ENCODE measurements around the gene GTF3C2.

The GTF3C2 gene

GRCh38 chr2:27377618-27378095 lies 21.1 kb upstream of the GTF3C2 start:
- no peaks in the 10 kb centered on the region for H3K27me3 Mint-ChIP-seq
- intact Hi-C loops (cut with micrococcal nuclease), result no loop called here
- H3K27ac Mint-ChIP-seq, result no peak overlapping the region
- no peaks in the 10 kb centered on the region for H3K9me3 Mint-ChIP-seq
- no peak overlapping the region for H3K4me3 Mint-ChIP-seq
- H3K4me1 Mint-ChIP-seq (ENCODE audit: low read depth), result peaks cover 82% of the 10 kb centered on the region
- peaks cover 93% of the 10 kb centered on the region for H3K36me3 Mint-ChIP-seq (ENCODE audit: low read depth)

DNA sequence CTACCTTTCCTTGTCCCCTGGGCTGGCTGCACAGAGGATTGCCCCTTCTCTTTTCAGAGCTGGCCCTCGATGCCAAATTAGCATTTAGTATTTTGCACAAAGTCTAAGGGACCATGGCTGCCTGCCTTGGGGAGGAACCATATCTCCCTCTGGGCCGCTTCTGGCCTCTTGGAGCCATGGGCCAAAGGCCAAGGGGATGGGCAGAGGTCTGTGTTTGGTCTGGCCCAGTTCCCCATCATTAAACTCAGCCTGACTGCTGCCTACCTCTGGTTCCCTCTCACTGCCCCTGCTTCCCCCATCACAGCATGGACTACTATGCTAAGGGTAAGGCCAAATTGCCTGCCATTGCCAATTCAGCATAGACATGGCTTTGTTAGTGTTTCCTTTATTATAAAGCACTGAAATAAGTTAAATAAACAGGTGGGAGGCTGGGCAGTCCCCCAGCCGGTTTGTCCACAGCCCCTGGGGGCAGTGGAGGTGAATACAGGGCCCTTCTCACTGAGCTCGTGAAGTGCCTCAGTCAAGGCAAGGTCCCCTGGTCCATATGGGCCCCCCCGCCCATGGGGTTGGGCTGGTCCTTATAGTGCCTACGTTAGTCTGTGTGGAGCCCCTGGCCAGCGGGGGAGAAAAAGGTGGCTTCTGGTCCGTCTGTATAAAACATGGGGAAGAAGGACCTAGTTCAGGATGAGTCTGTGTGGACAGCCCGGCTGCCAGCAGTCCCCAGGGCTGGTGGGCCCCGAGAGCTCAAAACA lies 20.5 kb upstream of the GTF3C2 start:
- Mint-ChIP-seq H3K9me3 (no peaks in the 10 kb centered on the region), H3K36me3 (ENCODE audit: low read depth) (peaks cover 94% of the 10 kb centered on the region), H3K4me1 (ENCODE audit: low read depth) (peaks cover 85% of the 10 kb centered on the region), H3K4me3 (no peak overlapping the region), H3K27ac (no peak overlapping the region), H3K27me3 (no peaks in the 10 kb centered on the region)
- intact Hi-C loops (cut with micrococcal nuclease), result no loop called here

- Mint-ChIP-seq H3K4me3 (no peak overlapping the region), H3K27ac (peak overlapping the region; percentile 55), H3K4me1 (ENCODE audit: low read depth) (peaks cover 86% of the 10 kb centered on the region), H3K36me3 (ENCODE audit: low read depth) (peaks cover 92% of the 10 kb centered on the region), H3K9me3 (no peaks in the 10 kb centered on the region), H3K27me3 (no peaks in the 10 kb centered on the region)
- intact Hi-C loops (cut with micrococcal nuclease), result no loop called here
Observed at GRCh38 chr2:27376151-27376865, 19.7 kb upstream of the GTF3C2 start.

DNA sequence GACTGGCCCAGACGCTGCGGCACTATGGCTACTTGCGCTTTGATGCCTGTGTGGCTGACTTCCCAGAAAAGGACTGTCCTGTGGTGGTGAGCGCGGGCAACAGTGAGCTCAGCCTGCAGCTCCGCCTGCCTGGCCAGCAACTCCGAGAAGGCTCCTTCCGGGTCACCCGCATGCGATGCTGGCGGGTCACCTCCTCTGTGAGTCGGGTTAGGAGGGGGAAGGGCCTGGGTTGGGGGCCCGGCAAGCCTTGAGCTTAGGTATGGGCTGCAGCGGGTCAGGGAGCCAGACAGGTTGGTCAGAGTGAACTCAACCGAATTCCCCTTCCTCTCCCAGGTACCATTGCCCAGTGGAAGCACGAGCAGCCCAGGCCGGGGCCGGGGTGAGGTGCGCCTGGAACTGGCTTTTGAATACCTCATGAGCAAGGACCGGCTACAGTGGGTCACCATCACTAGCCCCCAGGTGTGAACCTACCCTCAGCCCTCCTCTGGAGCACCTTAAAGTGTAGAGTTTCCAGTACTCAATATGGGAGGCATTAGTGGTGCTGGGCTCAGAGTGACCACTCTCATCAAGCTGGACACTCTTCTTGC lies 19.0 kb upstream of the GTF3C2 start:
- Mint-ChIP-seq H3K9me3 (no peaks in the 10 kb centered on the region), H3K4me1 (ENCODE audit: low read depth) (peaks cover 83% of the 10 kb centered on the region)

DNA sequence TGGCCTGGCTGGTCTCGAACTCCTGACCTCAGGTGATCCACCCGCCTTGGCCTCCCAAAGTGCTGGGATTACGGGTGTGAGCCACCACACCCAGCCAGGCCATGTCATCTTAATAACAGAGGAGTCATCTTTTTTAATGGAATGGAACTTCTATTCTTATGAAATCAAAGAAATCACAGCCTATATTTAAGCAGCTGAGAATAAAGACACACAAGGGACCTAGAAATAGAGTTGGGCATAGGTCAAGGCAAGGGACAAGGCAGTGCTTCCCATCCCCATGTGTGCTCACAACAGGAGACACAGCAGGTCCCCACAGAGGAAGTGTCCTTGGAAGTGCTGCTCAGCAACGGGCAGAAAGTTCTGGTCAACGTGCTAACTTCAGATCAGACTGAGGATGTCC lies 17.0 kb upstream of the GTF3C2 start:
- no peak overlapping the region for H3K4me3 Mint-ChIP-seq
- intact Hi-C loops (cut with micrococcal nuclease), result loop anchor here (5.0 kb wide), 1 partner anchor 34 kb away; the partner anchor contains the start of gene PPM1G
- H3K27me3 Mint-ChIP-seq, result no peaks in the 10 kb centered on the region
- H3K4me1 Mint-ChIP-seq (ENCODE audit: low read depth), result peaks cover 81% of the 10 kb centered on the region
- H3K9me3 Mint-ChIP-seq, result no peaks in the 10 kb centered on the region
- peak overlapping the region; percentile 95 for H3K27ac Mint-ChIP-seq
- peaks cover 97% of the 10 kb centered on the region for H3K36me3 Mint-ChIP-seq (ENCODE audit: low read depth)

More for the DNA sequence above, 19.0 kb upstream of the GTF3C2 start:
- peaks cover 92% of the 10 kb centered on the region for H3K36me3 Mint-ChIP-seq (ENCODE audit: low read depth)
- no peaks in the 10 kb centered on the region for H3K27me3 Mint-ChIP-seq
- H3K4me3 Mint-ChIP-seq, result no peak overlapping the region
- peak overlapping the region; percentile 95 for H3K27ac Mint-ChIP-seq
- intact Hi-C loops (cut with micrococcal nuclease), result no loop called here

DNA sequence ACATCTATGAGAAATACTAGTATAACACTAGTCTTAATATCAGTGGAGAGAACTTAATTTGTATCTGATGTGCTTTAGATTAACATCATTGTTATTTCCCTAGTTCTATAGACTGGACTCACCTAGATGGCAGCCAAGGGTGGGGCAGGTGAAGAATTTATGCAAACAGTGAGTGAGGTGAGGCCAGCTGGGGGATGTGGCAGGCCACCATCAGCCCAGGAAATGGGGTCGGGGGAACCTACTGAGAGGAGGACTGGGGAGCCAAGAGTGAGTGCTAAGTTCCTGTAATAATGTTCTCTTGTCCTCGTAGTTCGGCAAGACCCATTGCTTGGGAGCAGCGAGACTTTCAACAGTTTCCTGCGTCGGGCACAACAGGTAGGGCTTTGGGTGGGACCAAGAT lies 16.4 kb upstream of the GTF3C2 start:
- Mint-ChIP-seq H3K27ac (peak overlapping the region; percentile 95), H3K9me3 (no peaks in the 10 kb centered on the region), H3K36me3 (ENCODE audit: low read depth) (peaks cover 97% of the 10 kb centered on the region), H3K27me3 (no peaks in the 10 kb centered on the region), H3K4me3 (no peak overlapping the region), H3K4me1 (ENCODE audit: low read depth) (peaks cover 77% of the 10 kb centered on the region)
- intact Hi-C loops (cut with micrococcal nuclease), result loop anchor here (5.0 kb wide), 1 partner anchor 34 kb away; the partner anchor contains the start of gene PPM1G

- H3K36me3 Mint-ChIP-seq (ENCODE audit: low read depth), result peaks cover 97% of the 10 kb centered on the region
- no peaks in the 10 kb centered on the region for H3K9me3 Mint-ChIP-seq
- no peaks in the 10 kb centered on the region for H3K27me3 Mint-ChIP-seq
- H3K4me1 Mint-ChIP-seq (ENCODE audit: low read depth), result peaks cover 62% of the 10 kb centered on the region
- peak overlapping the region; percentile 98 for H3K4me3 Mint-ChIP-seq
- H3K27ac Mint-ChIP-seq, result peak overlapping the region; percentile 95
- intact Hi-C loops (cut with micrococcal nuclease), result loop anchor here (1.0 to 5.0 kb wide), 4 partner anchors 9 to 58 kb away; partner anchors contain the start of genes GTF3C2, NRBP1, PPM1G and ZNF513
Observed at GRCh38 chr2:27370816-27371620, 14.5 kb upstream of the GTF3C2 start.

GRCh38 chr2:27370026-27370815 lies 13.7 kb upstream of the GTF3C2 start, which contains the start of the genes EIF2B4 and SNX17:
EIF2B4 (minus strand) TSS chr2:27370338; CDS start chr2:27370314, 24 bp downstream.
SNX17 (plus strand) TSS chr2:27370616; CDS start chr2:27370744, 128 bp downstream.
- Mint-ChIP-seq H3K27me3 (no peaks in the 10 kb centered on the region), H3K27ac (peak within 1 kb of the TSS; percentile 95), H3K9me3 (no peaks in the 10 kb centered on the region), H3K4me3 (peak within 1 kb of the TSS; percentile 98), H3K4me1 (ENCODE audit: low read depth) (peaks cover 58% of the 10 kb centered on the region), H3K36me3 (ENCODE audit: low read depth) (peaks cover 97% of the 10 kb centered on the region)
- intact Hi-C loops (cut with micrococcal nuclease), result loop anchor here (1.0 to 5.0 kb wide), 3 partner anchors 14 to 59 kb away; partner anchors contain the start of genes GTF3C2, NRBP1 and PPM1G

GRCh38 chr2:27369471-27370025 lies 13.0 kb upstream of the GTF3C2 start:
- H3K4me3 Mint-ChIP-seq, result peak overlapping the region; percentile 98
- H3K27ac Mint-ChIP-seq, result peak overlapping the region; percentile 95
- no peaks in the 10 kb centered on the region for H3K9me3 Mint-ChIP-seq
- H3K36me3 Mint-ChIP-seq (ENCODE audit: low read depth), result peaks cover 97% of the 10 kb centered on the region
- peaks cover 51% of the 10 kb centered on the region for H3K4me1 Mint-ChIP-seq (ENCODE audit: low read depth)
- H3K27me3 Mint-ChIP-seq, result no peaks in the 10 kb centered on the region
- intact Hi-C loops (cut with micrococcal nuclease), result loop anchor here (1.0 to 5.0 kb wide), 3 partner anchors 13 to 59 kb away; partner anchors contain the start of genes GTF3C2, NRBP1 and PPM1G

DNA sequence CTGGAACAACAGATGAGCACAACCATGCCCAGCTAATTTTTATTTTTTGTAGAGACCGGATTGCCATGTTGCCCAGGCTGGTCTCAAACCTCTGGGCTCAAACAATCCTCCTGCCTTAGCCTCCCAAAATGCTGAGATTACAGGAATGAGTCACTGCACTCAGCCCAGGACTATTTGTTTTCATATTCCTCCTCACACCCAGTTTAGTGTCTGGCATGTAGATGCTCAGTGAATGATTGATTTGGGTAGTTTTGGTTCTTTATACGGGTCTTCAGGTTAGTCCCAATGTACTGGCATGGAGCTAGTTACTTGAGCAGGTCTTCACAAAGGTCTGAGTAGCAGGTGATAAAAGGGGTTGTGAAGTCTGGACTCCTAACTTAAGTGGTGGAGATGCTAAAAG lies 7.4 kb upstream of the GTF3C2 start:
- Mint-ChIP-seq H3K27me3 (no peaks in the 10 kb centered on the region), H3K27ac (no peak overlapping the region), H3K4me1 (ENCODE audit: low read depth) (peaks cover 6% of the 10 kb centered on the region)

DNA sequence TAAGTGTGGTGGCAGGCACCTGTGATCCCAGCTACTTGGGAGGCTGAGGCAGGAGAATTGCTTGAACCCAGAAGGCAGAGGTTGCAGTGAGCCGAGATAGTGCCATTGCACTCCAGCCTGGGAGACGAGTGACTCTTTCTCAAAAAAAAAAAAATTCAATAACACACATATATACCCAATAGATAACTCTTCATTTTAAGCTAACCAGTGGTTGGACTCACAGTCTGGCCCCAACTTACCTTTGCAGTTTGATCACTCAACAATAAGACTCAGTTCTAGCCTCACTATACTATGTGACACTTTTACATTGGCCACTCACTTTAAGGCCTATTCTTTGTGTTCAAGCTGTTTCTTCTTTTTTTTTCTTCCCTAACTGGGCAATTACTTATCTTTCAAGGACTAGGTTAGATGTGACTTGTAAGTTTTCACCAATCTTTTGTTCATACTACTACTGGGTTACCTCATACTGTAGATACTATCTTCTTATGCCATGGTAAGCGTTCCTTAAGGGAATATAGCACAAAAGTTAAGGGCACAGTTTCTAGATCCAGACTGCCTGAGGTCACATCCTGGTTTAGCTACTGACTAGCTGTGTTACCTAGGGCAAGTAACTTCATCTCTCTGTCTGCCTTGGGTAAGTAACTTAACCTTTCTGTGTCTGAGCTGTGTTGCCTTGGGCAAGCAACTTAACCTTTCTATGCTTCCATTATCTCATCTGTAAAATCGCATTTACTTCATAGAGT lies 6.3 kb upstream of the GTF3C2 start:
- intact Hi-C loops (cut with micrococcal nuclease), result no loop called here
- Mint-ChIP-seq H3K27ac (no peak overlapping the region), H3K36me3 (ENCODE audit: low read depth) (peaks cover 57% of the 10 kb centered on the region), H3K27me3 (no peaks in the 10 kb centered on the region), H3K4me1 (ENCODE audit: low read depth) (peaks cover 10% of the 10 kb centered on the region), H3K4me3 (no peak overlapping the region), H3K9me3 (no peaks in the 10 kb centered on the region)

More for the DNA sequence above, 7.4 kb upstream of the GTF3C2 start:
- peaks cover 62% of the 10 kb centered on the region for H3K36me3 Mint-ChIP-seq (ENCODE audit: low read depth)
- H3K4me3 Mint-ChIP-seq, result no peak overlapping the region
- no peaks in the 10 kb centered on the region for H3K9me3 Mint-ChIP-seq
- intact Hi-C loops (cut with micrococcal nuclease), result no loop called here

- intact Hi-C loops (cut with micrococcal nuclease), result loop anchor here (1.0 to 10.0 kb wide), 4 partner anchors 14 to 141 kb away; partner anchors contain the start of genes ATRAID, CAD, EIF2B4 and MPV17
- Mint-ChIP-seq H3K4me3 (peak overlapping the region; percentile 97), H3K36me3 (ENCODE audit: low read depth) (peaks cover 47% of the 10 kb centered on the region), H3K4me1 (ENCODE audit: low read depth) (peaks cover 46% of the 10 kb centered on the region), H3K27me3 (no peaks in the 10 kb centered on the region), H3K9me3 (no peaks in the 10 kb centered on the region), H3K27ac (peak overlapping the region; percentile 96)
Observed at GRCh38 chr2:27356056-27356381, 545 bp downstream of the GTF3C2 start.
